Prostate gland (tissue), 2 donors: Measurements from ENCODE around the gene COL24A1.

Experiments used
- CTCF ChIP-seq, 4 experiments: fragments of 200-600 bp in 2 of 4; fragments of 450-650 bp in 2 of 4; sonication (generic) in 2 of 4; IDR thresholded peaks; 1 replicate in 3 of 4; 2 replicates in 1 of 4; pipeline ENCODE4 v1.5.1; 2016 to 2019; ENCODE audit warnings: antibody characterized with exemption in 4 of 4, mild to moderate bottlenecking in 2 of 4, moderate library complexity in 2 of 4
- POLR2A ChIP-seq: fragments of 450-650 bp; IDR thresholded peaks from one replicate; pipeline ENCODE4 v1.6.1; 2016; ENCODE audit warnings: antibody characterized with exemption, mild to moderate bottlenecking

DNA sequence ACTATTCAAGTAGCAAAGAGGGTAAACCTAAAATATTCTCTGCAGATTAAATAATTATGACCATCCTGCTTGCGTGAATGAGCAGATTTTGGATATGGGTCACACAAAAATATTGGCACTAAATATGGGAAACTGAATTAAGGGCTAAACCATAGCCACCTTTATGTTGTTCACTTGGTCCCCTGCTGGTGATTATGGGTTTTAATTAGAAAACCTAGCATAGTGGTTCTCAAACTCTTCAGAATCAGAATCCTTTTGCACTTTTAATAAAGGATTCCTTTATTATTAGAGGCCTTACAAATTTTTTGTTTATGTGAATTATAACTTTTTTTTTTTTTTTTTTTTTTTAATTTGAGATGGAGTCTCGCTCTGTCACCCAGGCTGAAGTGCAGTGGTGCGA, 409.8 kb downstream of the COL24A1 start:
- TF ChIP-seq CTCF (IDR thresholded peaks at IDR 0.05): no peak
- TF ChIP-seq POLR2A: no peak
